Esophagus squamous epithelium (tissue), 4 donors: Measurements from ENCODE around the gene SLC30A7.

ENCODE experiments used
- CTCF ChIP-seq, 6 experiments: fragments of 450-650 bp in 4 of 6; fragments of 200-600 bp in 2 of 6; sonication (generic) in 2 of 6; IDR thresholded peaks; one replicate each; pipeline ENCODE4 v1.5.1; 2016 to 2019; ENCODE audit warnings: antibody characterized with exemption in 6 of 6, mild to moderate bottlenecking in 4 of 6, moderate library complexity in 4 of 6
- POLR2A ChIP-seq, 4 donors: fragments of 450-650 bp; IDR thresholded peaks; one replicate each; pipeline ENCODE4 v1.6.1; 2017; ENCODE audit warnings: antibody characterized with exemption in 4 of 4, mild to moderate bottlenecking in 4 of 4, moderate library complexity in 3 of 4

- TF ChIP-seq CTCF (IDR thresholded peaks at IDR 0.05) = no peak
- no peak for TF ChIP-seq POLR2A (IDR thresholded peaks at IDR 0.05)
Measured at GRCh38 chr1:101003012-101003650, 107.2 kb downstream of the SLC30A7 start.
